GM12874 (cell line): ENCODE data around the gene SERPINE1.

Source experiments
- CTCF ChIP-seq: IDR thresholded peaks from 2 replicates; pipeline ENCODE4 v1.5.1; 2011; ENCODE audit warnings: low read depth, mild to moderate bottlenecking, control low read depth, low read length, moderate library complexity; ENCODE audit not compliant: insufficient read depth

Gene SERPINE1

GRCh38 chr7:101122933-101123702 is 3.8 kb upstream of the SERPINE1 start:
- TF ChIP-seq CTCF = no peak

GRCh38 chr7:101123703-101124068 is 3.2 kb upstream of the SERPINE1 start:
- no peak for TF ChIP-seq CTCF

GRCh38 chr7:101124376-101125056 is 2.4 kb upstream of the SERPINE1 start:
- TF ChIP-seq CTCF = no peak

- TF ChIP-seq CTCF = no peak
Observed at GRCh38 chr7:101125989-101126650, 784 bp upstream of the SERPINE1 start.

GRCh38 chr7:101127460-101128039 is 646 bp downstream of the SERPINE1 start:
- TF ChIP-seq CTCF = no peak

- no peak for TF ChIP-seq CTCF
Observed at GRCh38 chr7:101128040-101128834, 1.3 kb downstream of the SERPINE1 start.
